ENCODE results near the gene DNAJB11.

The DNAJB11 gene

GRCh38 chr3:186587183-186587582 is 16.7 kb downstream of the DNAJB11 start:
- no peak overlapping the region for H3K9ac ChIP-seq (ENCODE audit: low read depth, low read length, poor library complexity, severe bottlenecking)
- H3K36me3 ChIP-seq (ENCODE audit: insufficient read depth, low read length): peaks cover 41% of the 10 kb centered on the region; the same call in 1 of the 2 replicates
- H3K9me2 ChIP-seq (replicated peaks; ENCODE audit: low read depth, low read length): no peaks in the 10 kb centered on the region
- H3K4me3 ChIP-seq (ENCODE audit: low read length, poor library complexity, severe bottlenecking): no peak overlapping the region
- H2AFZ ChIP-seq (ENCODE audit: low read length): no peak overlapping the region
- H3K4me1 ChIP-seq (ENCODE audit: insufficient read depth, low read length, poor library complexity, severe bottlenecking): peaks cover 7% of the 10 kb centered on the region
- TF ChIP-seq EZH2phosphoT487 (IDR thresholded peaks at IDR 0.05; ENCODE audit: borderline replicate concordance): no peak
- TF ChIP-seq, protein P1, sequence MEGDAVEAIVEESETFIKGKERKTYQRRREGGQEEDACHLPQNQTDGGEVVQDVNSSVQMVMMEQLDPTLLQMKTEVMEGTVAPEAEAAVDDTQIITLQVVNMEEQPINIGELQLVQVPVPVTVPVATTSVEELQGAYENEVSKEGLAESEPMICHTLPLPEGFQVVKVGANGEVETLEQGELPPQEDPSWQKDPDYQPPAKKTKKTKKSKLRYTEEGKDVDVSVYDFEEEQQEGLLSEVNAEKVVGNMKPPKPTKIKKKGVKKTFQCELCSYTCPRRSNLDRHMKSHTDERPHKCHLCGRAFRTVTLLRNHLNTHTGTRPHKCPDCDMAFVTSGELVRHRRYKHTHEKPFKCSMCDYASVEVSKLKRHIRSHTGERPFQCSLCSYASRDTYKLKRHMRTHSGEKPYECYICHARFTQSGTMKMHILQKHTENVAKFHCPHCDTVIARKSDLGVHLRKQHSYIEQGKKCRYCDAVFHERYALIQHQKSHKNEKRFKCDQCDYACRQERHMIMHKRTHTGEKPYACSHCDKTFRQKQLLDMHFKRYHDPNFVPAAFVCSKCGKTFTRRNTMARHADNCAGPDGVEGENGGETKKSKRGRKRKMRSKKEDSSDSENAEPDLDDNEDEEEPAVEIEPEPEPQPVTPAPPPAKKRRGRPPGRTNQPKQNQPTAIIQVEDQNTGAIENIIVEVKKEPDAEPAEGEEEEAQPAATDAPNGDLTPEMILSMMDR (conservative IDR thresholded peaks at IDR 0.05; ENCODE audit: low read length): no peak
- no peaks in the 10 kb centered on the region for H3K79me2 ChIP-seq (ENCODE audit: insufficient read depth, low read length)
- no peaks in the 10 kb centered on the region for H3K27me3 ChIP-seq (ENCODE audit: insufficient read depth, low read length, poor library complexity, severe bottlenecking)
- H4K20me1 ChIP-seq (ENCODE audit: insufficient read depth, low read length, poor library complexity, severe bottlenecking): no peaks in the 10 kb centered on the region
- H3K9me3 ChIP-seq (ENCODE audit: insufficient read depth, low read depth, low read length): no peaks in the 10 kb centered on the region
- H3K4me2 ChIP-seq (ENCODE audit: low read depth, low read length, poor library complexity, severe bottlenecking): no peak overlapping the region
- no peaks in the 10 kb centered on the region for H3F3A ChIP-seq (ENCODE audit: low read depth)

DNA sequence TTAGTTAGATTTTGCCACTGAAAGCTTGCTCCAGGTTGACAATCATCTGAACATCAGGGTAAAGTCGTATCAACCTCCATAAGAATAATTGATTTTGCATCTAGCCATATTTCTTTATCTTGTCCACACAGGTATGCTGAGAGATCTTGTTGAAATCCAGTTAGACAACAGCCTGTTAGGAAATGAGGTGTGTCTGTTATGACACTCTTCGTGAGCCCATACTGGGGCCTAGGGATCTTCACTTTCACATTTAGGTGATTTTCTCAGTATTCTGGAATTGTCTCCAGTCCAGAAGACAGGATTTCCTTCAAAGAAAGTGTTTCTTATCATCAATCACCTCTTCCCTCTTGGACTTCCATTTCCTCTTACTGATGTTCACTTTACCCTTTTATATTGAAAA is 18.1 kb downstream of the DNAJB11 start:
- H3K79me2 ChIP-seq (ENCODE audit: insufficient read depth, low read length): no peaks in the 10 kb centered on the region
- TF ChIP-seq, protein P1 (conservative IDR thresholded peaks at IDR 0.05; ENCODE audit: low read length): no peak
- TF ChIP-seq EZH2phosphoT487 (IDR thresholded peaks at IDR 0.05; ENCODE audit: borderline replicate concordance): no peak
- no peaks in the 10 kb centered on the region for H4K20me1 ChIP-seq (ENCODE audit: insufficient read depth, low read length, poor library complexity, severe bottlenecking)
- peaks cover 7% of the 10 kb centered on the region for H3K4me1 ChIP-seq (ENCODE audit: insufficient read depth, low read length, poor library complexity, severe bottlenecking)
- H3K36me3 ChIP-seq (ENCODE audit: insufficient read depth, low read length): peaks cover 26% of the 10 kb centered on the region; the same call in 1 of the 2 replicates
- no peaks in the 10 kb centered on the region for H3F3A ChIP-seq (ENCODE audit: low read depth)
- no peaks in the 10 kb centered on the region for H3K9me2 ChIP-seq (replicated peaks; ENCODE audit: low read depth, low read length)
- no peak overlapping the region for H3K4me2 ChIP-seq (ENCODE audit: low read depth, low read length, poor library complexity, severe bottlenecking)
- no peak overlapping the region for H3K4me3 ChIP-seq (ENCODE audit: low read length, poor library complexity, severe bottlenecking)
- no peak overlapping the region for H2AFZ ChIP-seq (ENCODE audit: low read length)
- no peaks in the 10 kb centered on the region for H3K9me3 ChIP-seq (ENCODE audit: insufficient read depth, low read depth, low read length)
- no peaks in the 10 kb centered on the region for H3K27me3 ChIP-seq (ENCODE audit: insufficient read depth, low read length, poor library complexity, severe bottlenecking)
- no peak overlapping the region for H3K9ac ChIP-seq (ENCODE audit: low read depth, low read length, poor library complexity, severe bottlenecking)

GRCh38 chr3:186589121-186589520 is 18.6 kb downstream of the DNAJB11 start:
- Histone ChIP-seq H3K9me2 (replicated peaks; ENCODE audit: low read depth, low read length) (no peaks in the 10 kb centered on the region), H3K9me3 (ENCODE audit: insufficient read depth, low read depth, low read length) (no peaks in the 10 kb centered on the region), H3K4me1 (ENCODE audit: insufficient read depth, low read length, poor library complexity, severe bottlenecking) (peaks cover 7% of the 10 kb centered on the region), H3K36me3 (ENCODE audit: insufficient read depth, low read length) (peaks cover 21% of the 10 kb centered on the region; the same call in 1 of the 2 replicates), H3F3A (ENCODE audit: low read depth) (no peaks in the 10 kb centered on the region), H3K27me3 (ENCODE audit: insufficient read depth, low read length, poor library complexity, severe bottlenecking) (no peaks in the 10 kb centered on the region), H3K4me2 (ENCODE audit: low read depth, low read length, poor library complexity, severe bottlenecking) (no peak overlapping the region), H4K20me1 (ENCODE audit: insufficient read depth, low read length, poor library complexity, severe bottlenecking) (no peaks in the 10 kb centered on the region), H3K4me3 (ENCODE audit: low read length, poor library complexity, severe bottlenecking) (no peak overlapping the region), H3K79me2 (ENCODE audit: insufficient read depth, low read length) (no peaks in the 10 kb centered on the region), H2AFZ (ENCODE audit: low read length) (no peak overlapping the region), H3K9ac (ENCODE audit: low read depth, low read length, poor library complexity, severe bottlenecking) (no peak overlapping the region)
- TF ChIP-seq EZH2phosphoT487 (IDR thresholded peaks at IDR 0.05; ENCODE audit: borderline replicate concordance): no peak
- TF ChIP-seq, protein P1 (conservative IDR thresholded peaks at IDR 0.05; ENCODE audit: low read length): peak; percentile 56

All from Loucy (cell line).